GM19240 (cell line): Measurements from ENCODE around the gene PRIM2.
"Not testable (repeated sequence)": the region's sequence is repeated elsewhere in the genome, so short reads cannot be mapped to it uniquely, and the experiment has no call there.

Source experiments
- DNase-seq: peaks from one replicate; pipeline ENCODE4 v3.0.0; 2011; ENCODE audit warnings: low spot score; ENCODE audit not compliant: insufficient read length

The PRIM2 gene

DNA sequence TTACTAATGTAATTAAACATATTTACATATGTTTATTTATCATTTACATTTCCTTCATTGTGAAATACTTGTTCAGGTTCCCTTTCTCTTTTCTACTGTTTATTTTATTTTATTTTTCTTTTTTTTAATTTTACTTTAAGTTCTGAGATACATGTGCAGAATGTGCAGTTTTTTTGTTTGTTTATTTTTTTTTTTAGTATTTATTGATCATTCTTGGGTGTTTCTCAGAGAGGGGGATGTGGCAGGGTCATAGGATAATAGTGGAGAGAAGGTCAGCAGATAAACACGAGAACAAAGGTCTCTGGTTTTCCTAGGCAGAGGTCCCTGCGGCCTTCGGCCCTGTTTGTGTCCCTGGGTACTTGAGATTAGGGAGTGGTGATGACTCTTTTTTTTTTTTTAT lies 8.7 kb upstream of the PRIM2 start:
- DNase-seq = not testable (repeated sequence)

DNA sequence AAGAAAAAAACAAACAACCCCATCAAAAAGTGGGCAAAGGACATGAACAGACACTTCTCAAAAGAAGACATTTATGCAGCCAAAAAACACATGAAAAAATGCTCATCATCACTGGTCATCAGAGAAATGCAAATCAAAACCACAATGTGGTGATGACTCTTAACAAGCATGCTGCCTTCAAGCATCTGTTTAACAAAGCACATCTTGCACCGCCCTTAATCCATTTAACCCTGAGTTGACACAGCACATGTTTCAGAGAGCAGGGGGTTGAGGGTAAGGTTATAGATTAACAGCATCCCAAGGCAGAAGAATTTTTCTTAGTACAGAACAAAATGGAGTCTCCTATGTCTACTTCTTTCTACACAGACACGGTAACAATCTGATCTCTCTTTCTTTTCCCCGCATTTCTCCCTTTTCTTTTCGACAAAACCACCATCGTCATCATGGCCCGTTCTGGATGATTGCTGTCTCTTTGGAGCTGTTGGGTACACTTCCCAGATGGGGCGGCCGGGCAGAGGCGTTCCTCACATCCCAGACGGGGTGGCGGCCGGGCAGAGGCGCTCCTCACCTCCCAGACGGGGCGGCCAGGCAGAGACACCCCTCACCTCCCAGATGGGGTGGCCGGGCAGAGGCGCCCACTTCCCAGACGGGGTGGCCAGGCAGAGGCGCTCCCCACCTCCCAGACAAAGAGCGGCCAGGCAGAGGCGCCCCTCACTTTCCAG lies 7.2 kb upstream of the PRIM2 start:
- DNase-seq = not testable (repeated sequence)

DNA sequence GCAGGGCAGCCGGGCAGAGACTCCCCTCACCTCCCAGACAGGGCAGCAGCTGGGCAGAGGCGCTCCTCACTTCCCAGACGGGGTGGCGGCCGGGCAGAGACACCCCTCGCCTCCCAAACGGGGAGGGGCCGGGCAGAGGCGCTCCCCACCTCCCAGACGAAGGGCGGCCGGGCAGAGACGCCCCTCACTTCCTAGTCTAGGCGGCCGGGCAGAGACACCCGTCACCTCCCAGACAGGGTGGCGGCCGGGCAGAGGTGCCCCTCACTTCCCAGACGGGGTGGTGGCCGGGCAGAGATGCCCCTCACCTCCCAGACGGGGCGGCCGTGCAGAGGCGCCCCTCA lies 6.6 kb upstream of the PRIM2 start:
- no peak for DNase-seq

DNA sequence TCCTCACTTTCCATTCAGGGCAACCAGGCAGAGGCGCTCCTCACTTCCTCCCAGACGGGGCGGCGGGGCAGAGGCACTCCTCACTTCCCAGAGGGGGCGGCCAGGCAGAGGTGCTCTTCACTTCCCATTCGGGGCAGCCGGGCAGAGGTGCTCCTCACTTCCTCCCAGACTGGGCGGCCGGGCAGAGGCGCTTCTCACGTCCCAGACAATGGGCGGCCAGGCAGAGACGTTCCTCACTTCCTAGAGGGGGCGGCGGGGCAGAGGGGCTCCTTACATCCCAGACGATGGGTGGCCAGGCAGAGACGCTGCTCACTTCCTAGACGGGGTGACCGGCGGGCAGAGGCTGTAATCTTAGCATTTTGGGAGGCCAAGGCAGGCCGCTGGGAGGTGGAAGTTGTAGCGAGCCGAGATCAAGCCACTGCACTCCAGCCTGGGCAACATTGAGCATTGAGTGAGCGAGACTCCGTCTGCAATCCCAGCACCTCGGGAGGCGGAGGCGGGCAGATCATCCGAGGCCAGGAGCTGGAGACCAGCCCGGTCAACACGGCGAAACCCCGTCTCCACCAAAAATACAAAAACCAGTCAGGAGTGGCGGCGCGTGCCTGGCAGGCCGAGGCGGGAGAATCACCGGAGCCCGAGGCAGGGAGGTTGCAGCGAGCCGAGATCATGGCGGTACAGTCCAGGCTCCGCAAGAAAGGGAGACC lies 6.0 kb upstream of the PRIM2 start:
- not testable (repeated sequence) for DNase-seq

DNA sequence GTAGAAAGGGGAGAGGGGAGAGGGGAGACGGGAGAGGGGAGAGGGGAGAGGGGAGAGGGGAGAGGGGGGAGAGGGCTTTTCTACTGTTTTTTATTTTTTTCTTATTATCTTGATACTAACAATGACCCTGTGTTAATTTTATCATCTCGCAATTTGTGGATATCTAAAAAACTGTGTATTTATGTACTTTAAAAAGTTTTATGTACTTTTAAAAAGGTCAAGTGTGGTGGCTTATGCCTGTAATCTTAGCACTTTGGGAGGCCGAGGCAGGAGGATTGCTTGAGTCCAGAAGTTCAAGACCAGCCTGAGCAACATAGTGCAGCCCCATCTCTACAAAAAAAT lies 5.5 kb upstream of the PRIM2 start:
- no peak for DNase-seq

DNA sequence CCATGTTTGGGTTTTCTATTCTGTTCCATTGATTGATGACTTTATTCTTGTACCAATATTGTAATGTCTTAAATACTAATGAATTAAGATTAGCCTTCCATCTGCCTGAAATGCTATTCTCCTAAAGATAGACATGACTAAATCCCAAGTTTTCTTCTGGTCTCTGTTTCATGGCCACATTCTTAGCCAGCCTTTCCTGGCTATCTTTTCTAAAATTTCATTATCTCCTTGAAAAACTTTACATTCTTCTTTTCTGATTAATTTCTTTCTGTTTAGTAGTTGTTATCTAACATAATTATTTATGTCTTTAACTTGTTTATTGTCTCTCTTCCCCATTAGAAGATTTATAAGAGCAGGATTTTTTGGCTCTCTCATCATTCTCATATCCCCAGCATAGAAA lies 4.4 kb upstream of the PRIM2 start:
- DNase-seq = no peak

DNA sequence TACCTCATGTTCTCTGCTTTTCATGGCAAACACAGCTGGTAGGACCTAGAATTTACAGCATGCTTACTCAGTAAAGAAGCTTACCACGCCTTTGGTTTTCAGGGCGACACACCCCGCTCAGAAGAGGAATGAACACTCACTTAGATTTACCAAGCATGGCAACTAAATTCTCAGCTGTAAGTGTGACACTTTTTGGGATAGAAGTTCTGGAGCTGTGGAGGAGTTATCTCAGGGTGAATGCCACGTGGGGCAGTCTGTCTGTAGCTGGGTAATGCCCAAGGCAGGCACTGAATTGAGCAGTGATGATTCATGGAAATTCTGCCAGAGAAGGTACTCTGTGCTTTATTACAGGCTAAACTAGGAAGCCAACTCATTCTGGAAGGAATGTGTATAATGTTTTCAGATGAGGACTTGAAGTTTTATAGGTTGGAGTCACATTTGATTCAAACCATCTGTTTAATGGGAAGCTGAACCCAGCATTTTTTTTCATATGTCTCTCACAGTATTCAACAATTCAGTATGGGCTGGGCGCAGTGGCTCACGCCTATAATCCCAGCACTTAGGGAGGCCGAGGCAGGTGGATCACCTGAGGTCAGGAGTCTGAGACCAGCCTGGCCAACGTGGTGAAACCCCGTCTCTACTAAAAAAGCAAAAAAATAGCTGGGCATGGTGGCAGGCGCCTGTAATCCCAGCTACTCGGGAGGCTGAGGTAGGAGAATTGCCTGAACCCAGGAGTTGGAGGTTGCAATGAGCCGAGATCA lies 3.5 kb upstream of the PRIM2 start:
- DNase-seq = no peak

DNA sequence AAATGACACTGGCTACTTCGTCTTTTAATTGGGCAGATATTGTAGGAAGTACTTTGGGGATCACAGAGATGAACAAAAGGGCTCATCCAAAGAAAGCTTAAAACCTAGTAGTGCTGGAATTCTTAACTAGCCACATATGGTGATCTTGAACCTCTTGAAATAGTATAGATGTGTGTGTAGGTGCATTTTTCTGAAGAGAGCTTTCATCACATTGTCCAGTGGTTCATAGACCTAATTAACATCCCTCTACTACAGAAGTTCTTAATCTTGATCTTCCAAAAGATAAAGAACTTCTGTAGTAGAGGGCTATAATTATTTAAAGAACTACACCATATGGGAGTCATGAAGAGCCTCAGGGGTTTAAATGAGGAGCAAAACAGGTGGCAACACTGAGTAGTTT lies 2.3 kb upstream of the PRIM2 start:
- no peak for DNase-seq

DNA sequence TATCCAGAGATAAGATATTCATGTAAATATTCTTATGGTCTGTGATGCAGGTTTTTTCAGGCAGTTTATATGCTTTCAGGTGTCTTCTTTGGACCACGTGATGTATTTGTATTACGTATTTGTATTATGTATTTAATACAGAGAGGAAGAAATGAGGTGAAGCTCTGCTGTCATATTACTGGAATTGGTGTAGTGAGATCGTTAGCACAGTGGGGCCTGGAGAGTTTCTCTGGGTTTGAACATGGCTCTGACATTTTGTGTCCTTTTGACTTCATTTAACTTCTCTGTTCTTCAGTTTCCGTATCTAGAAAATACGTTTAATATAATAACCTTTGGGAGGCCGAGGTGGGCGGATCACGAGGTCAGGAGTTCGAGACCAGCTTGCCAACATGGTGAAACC lies 1.6 kb upstream of the PRIM2 start:
- no peak for DNase-seq

DNA sequence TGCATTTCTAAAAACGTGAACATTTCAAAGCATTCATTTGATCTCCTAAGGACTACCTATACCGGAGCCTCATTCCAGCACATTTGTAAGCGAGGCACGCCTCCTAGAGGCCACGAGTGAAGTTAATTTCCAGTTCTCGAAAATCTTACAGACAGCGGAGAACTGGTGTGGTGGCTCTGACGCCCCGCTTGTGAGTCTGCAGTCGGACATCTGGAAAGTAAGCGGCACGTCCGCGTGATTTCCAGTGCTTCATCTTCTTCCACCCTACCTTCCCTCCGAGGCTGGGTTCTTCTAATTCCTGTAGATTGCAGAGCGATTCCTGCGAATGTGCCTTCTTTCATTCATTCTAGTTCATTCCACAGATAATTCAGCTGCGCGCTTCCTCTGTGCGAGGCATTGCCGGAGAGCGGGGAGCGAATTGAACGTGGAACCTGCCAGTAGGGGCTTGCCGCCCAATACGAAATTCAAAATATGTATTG lies 810 bp upstream of the PRIM2 start:
- peak; percentile 70 for DNase-seq

DNA sequence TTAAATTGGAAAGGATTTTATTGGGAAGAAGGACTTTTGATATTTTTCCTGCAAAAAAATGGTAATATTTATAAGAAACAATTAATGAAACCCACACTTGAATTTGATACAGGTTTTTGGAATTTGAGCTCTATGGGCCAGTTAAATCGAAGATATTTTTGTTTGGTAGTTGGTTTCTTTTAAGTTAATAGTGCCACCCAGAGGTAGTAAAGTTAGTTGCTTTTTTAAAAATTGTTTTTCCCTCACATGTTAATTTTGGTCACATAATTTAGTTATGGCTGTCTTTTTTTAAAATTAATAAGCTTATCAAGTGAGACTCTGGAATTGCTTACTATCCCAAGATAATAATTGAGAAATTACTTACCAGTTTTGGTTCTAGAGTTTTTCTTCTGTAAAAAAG lies 7.1 kb downstream of the PRIM2 start:
- DNase-seq = no peak

DNA sequence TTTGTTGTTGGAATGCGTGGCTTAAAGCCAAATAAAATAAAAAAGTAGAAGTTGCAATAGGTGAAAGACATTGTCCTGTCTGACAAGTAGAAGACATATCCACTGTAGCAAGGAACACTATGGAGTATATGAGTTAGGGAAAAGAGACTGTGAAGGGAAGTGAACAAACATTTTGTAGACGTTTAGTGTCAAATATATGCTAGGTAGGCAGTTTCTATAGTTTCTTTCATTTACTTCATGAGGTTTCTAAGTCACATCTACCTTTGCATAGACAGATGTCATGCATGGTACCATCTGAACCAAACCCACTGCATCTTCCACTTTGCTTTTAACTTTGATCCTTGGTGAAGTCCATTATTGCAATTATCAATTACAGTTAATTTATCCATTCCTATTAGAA lies 9.9 kb downstream of the PRIM2 start:
- DNase-seq = no peak

DNA sequence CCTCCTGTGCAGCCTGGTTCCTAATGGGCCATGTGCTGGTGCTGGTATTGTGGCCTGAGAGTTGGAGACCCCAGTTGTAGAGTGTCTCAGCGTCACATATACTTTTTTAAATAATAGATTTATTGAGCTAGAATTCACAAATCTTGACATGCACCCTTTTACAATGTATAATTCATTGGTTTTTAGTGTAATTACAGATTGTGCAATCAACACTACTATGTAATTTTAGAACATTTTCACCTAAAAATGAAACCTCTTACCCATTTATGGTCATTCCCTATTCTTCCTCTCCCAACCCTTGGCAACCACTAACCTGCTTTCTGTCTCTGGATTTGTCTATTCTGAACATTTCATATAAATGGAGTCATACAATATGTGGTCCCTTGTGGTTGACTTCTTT lies 10.6 kb downstream of the PRIM2 start:
- no peak for DNase-seq

DNA sequence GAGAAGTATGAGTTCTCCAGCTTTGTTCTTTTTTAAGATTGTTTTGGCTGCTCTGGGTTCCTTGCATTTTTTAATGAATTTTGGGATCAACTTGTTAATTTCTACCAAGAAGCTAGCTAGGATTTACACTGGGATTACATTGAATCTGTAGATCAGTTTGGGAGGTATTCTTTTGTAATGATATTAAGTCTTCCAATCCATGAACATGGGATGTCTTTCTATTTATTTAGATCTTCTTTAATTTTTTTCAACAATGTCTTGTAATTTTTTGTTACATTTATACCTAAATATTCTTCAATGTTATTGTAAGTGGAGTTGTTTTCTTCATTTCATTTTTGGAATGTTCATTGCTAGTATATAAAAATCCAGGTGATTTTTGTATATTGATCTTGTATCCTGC lies 12.5 kb downstream of the PRIM2 start:
- DNase-seq = no peak

DNA sequence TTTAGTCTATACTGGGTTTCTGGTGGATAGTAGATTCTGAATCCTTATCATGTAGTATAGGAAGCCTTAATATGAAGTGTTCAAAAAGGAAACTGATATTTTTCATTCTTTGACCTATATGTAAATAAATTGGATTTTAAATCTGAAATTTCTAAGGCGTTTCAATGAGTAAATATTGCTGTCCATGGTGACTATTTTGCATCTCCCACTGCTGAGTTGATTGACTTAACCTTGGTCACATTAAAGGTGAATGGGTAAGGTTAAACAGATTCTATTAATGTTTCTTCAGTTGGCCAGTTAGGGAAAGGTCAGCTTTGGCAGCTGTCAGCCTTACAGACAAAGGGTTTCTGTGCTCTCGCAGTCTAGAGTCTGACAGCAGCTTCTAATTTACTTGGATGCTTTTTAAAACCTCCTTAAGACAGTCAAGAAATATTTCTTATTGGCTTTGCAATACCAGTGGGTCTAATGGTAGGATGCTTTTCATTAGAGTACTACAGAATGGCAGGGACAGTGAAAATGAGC lies 24.8 kb downstream of the PRIM2 start:
- DNase-seq = no peak

DNA sequence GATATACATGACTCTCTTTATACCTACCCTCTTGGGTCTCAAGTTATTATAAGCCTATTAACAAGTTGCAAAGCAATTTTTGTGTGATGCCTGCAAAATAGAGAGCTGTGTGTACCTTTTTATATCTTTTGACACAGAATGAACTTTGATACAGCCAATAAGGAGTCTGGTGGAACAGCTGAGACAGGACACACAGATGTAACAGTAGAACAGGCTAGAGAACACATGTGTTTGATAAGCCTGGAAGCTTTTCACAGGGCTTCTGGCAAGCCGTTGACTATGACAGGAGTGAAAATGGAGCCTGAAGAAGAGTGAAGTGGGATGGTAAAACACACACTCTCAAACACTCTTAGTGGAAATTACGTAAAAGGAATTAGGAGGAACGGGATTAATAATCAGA lies 25.9 kb downstream of the PRIM2 start:
- not testable (repeated sequence) for DNase-seq

DNA sequence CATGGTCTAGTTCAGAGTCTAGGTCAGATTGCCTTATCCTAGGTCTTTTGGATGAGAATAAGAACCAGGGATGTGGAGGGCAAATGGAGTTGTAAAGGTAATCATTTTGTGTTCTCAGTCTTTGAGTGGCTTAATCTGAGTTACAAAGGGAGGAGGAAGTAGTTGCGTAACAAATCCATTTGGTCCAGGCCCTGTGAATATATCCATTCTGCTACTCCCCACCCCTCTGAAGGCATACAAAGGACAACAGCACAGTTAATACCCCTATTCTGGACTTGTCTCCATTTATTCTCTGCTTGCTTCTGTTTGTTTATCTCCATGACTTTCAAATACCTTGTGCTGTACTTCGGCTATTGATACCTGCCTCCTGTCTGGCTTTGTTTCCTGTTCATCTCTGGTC lies 29.3 kb downstream of the PRIM2 start:
- not testable (repeated sequence) for DNase-seq

DNA sequence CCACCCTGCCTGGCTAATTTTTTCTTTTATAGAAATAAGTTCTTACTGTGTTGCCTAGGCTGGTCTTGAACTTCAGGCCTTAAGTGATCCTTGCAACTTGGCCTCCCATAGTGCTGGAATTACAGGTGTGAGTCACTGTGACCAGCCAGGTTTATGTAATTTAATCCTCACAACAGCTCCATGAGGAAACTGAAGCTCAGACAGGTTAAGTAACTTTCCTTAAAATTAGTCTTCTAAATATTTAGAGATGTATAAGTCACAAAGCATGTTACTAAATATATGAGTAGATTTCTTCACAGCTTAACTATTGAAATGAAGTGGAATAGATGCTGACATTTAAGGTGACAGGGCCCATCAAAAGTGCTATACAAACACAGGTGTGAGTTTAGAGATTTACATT lies 30.2 kb downstream of the PRIM2 start:
- DNase-seq = not testable (repeated sequence)

DNA sequence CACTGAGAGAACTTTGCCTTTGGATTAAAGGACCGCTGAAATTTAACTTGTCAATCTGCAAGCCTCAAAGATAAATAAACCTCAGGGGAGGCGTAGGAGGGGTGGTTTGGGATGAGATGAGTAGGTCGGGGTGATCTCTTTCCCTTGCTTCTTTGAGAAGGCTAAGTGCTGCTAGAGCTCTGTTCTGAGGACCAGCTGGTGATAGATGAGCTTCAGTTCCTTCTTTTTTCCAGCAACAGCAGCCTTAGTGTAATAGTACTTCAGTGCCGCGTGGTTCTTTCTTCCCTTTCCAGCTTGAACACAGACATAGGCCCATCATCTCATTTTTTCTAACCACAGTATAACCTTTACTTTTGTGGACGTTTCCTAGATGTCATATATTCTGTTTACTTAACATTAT lies 33.0 kb downstream of the PRIM2 start:
- not testable (repeated sequence) for DNase-seq

DNA sequence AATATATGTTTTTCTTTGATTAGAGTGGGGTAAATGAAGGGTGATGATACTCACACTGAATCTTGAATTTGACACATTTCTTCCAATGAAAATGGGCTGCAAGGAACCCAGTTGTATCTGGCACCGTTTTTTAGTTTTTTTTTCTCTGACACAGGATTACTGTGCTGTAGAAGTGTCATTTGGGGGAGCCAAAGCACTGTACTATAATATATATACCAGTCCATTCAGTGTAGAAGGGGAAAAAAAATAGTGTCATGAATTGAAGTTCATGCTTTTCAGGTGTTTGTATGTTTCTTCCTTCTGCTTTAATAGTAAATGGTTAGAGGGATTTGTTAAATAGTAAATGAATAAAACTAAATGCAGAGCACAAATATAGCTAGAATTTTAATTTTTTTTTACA lies 35.2 kb downstream of the PRIM2 start:
- DNase-seq = not testable (repeated sequence)

DNA sequence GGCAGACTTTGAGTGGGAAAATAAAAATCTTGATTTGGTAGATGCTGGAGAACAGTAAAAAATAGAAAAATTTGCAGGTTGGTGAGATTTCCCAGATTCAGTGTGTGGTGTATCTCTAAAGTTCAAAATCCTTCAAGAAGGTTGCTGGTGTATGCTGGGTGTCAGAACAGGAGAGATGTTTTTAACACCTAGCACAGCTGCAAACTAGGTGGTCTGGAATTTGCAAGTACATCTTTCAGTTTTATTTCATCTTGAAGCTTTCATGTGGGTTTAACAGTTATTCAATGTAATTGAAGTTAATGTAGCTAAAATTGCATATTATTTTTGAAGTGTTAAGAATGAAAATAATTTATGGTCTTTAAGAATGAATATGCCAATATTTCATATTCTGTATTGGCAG lies 40.9 kb downstream of the PRIM2 start:
- not testable (repeated sequence) for DNase-seq

DNA sequence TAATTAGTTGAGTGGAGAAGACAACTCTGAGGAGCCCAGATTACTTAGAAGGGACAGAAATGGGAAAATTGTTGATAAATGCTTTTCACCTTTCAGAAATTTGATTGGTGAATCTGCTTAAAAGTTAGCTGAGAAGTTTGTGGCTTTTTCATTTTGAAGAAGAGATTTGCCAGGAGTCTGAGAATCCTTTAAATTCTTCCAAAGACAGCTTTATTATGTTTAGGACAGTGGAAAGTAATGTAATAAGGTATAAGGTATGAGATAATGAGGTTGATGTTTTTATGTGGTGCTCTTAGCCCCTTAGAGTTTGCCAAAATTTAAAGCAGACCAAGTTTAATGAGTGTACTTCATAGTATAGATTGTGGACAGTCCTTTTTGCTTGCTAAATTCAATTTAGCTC lies 42.3 kb downstream of the PRIM2 start:
- DNase-seq = not testable (repeated sequence)
